H9 (cell line): Measurements from ENCODE around the gene ZNF80. TPM values are rescaled to one million over a fixed set of nuclear protein-coding genes. Genes with fewer than 3 reads are reported as not detected.

Experiments used
- DNase-seq: peaks from one replicate; pipeline ENCODE4 v3.0.0-alpha.2; 2017
- H2AFZ ChIP-seq: one replicate; pipeline ENCODE4 v1.6.1; 2013; ENCODE audit warnings: mild to moderate bottlenecking, low read length, control low read depth, moderate library complexity
- H2AK5ac ChIP-seq: 2 replicates; pipeline ENCODE4 v1.6.1; 2013; ENCODE audit warnings: low read length, control low read depth, mixed read lengths; ENCODE audit not compliant: insufficient read length
- H2BK120ac ChIP-seq: one replicate; pipeline ENCODE4 v1.6.1; 2013; ENCODE audit warnings: low read depth, mild to moderate bottlenecking, low read length, control low read depth, inconsistent platforms; ENCODE audit not compliant: poor library complexity, severe bottlenecking
- H2BK12ac ChIP-seq: 2 replicates; pipeline ENCODE4 v1.6.1; 2013; ENCODE audit warnings: low read length, control low read depth, mixed read lengths, low read depth; ENCODE audit not compliant: insufficient read length
- H2BK15ac ChIP-seq: 2 replicates; pipeline ENCODE4 v1.6.1; 2013; ENCODE audit warnings: low read depth, low read length, control low read depth
- H2BK20ac ChIP-seq: one replicate; pipeline ENCODE4 v1.6.1; 2013; ENCODE audit warnings: low read depth, mild to moderate bottlenecking, low read length, control low read depth, inconsistent platforms; ENCODE audit not compliant: poor library complexity, severe bottlenecking
- H2BK5ac ChIP-seq: 2 replicates; pipeline ENCODE4 v1.6.1; 2013; ENCODE audit warnings: low read length, control low read depth, mixed read lengths; ENCODE audit not compliant: insufficient read length
- H3K14ac ChIP-seq: 2 replicates; pipeline ENCODE4 v1.6.1; 2013; ENCODE audit warnings: low read length, control low read depth; ENCODE audit not compliant: insufficient read depth
- H3K18ac ChIP-seq: 2 replicates; pipeline ENCODE4 v1.6.1; 2013; ENCODE audit warnings: low read depth, mild to moderate bottlenecking, mixed read lengths, low read length, control low read depth; ENCODE audit not compliant: insufficient read length
- H3K23ac ChIP-seq: 2 replicates; pipeline ENCODE4 v1.6.1; 2013; ENCODE audit warnings: low read length, control low read depth, mixed read lengths, low read depth; ENCODE audit not compliant: insufficient read length
- H3K23me2 ChIP-seq: 2 replicates; pipeline ENCODE4 v1.6.1; 2013; ENCODE audit warnings: low read depth, mild to moderate bottlenecking, mixed read lengths, low read length, control low read depth; ENCODE audit not compliant: insufficient read length, poor library complexity, severe bottlenecking
- H3K27ac ChIP-seq: 2 replicates; pipeline ENCODE4 v1.5.1; 2013; ENCODE audit warnings: low read length, control low read depth, mixed read lengths, low read depth; ENCODE audit not compliant: insufficient read length
- H3K27me3 ChIP-seq: 2 replicates; pipeline ENCODE4 v1.6.1; 2013; ENCODE audit warnings: low read length, control low read depth, inconsistent platforms; ENCODE audit not compliant: insufficient read depth
- H3K4ac ChIP-seq: 2 replicates; pipeline ENCODE4 v1.6.1; 2013; ENCODE audit warnings: low read depth, mild to moderate bottlenecking, control low read depth, inconsistent platforms, low read length, moderate library complexity
- H3K4me1 ChIP-seq: 2 replicates; pipeline ENCODE4 v1.6.1; 2013; ENCODE audit warnings: low read length, control low read depth, inconsistent platforms; ENCODE audit not compliant: insufficient read depth
- H3K4me2 ChIP-seq: 2 replicates; pipeline ENCODE4 v1.6.1; 2013; ENCODE audit warnings: low read length, control low read depth, mixed read lengths; ENCODE audit not compliant: insufficient read length, insufficient read depth
- H3K56ac ChIP-seq: 2 replicates; pipeline ENCODE4 v1.6.1; 2013; ENCODE audit warnings: low read depth, mild to moderate bottlenecking, mixed read lengths, low read length, control low read depth; ENCODE audit not compliant: insufficient read length
- H3K79me1 ChIP-seq: 2 replicates; pipeline ENCODE4 v1.6.1; 2013; ENCODE audit warnings: low read depth, mild to moderate bottlenecking, moderate library complexity, low read length, control low read depth, inconsistent platforms; ENCODE audit not compliant: insufficient read depth, poor library complexity, severe bottlenecking
- H3K79me2 ChIP-seq: 2 replicates; pipeline ENCODE4 v1.6.1; 2013; ENCODE audit warnings: low read length, control low read depth, inconsistent platforms; ENCODE audit not compliant: insufficient read depth
- H3K9ac ChIP-seq: 2 replicates; pipeline ENCODE4 v1.6.1; 2013; ENCODE audit warnings: low read length, control low read depth, mixed read lengths; ENCODE audit not compliant: insufficient read length; ENCODE audit errors: extremely low read depth
- H3K9me3 ChIP-seq: one replicate; pipeline ENCODE4 v1.6.1; 2013; ENCODE audit warnings: low read depth, low read length, inconsistent platforms; ENCODE audit not compliant: control insufficient read depth
- H3T11ph ChIP-seq: one replicate; pipeline ENCODE4 v1.6.1; 2013; ENCODE audit warnings: mild to moderate bottlenecking, low read length, control low read depth, inconsistent platforms
- H4K20me1 ChIP-seq: one replicate; pipeline ENCODE4 v1.6.1; 2013; ENCODE audit not compliant: control insufficient read depth, insufficient read length, insufficient read depth
- H4K5ac ChIP-seq: 2 replicates; pipeline ENCODE4 v1.6.1; 2013; ENCODE audit warnings: low read depth, mild to moderate bottlenecking, mixed read lengths, low read length, control low read depth; ENCODE audit not compliant: insufficient read length
- H4K8ac ChIP-seq: replicated peaks from 2 replicates; pipeline ENCODE4 v1.6.1; 2013; ENCODE audit warnings: low read length, control low read depth, mixed read lengths, low read depth; ENCODE audit not compliant: insufficient read length
- H4K91ac ChIP-seq: 2 replicates; pipeline ENCODE4 v1.6.1; 2013; ENCODE audit warnings: low read depth, mild to moderate bottlenecking, moderate library complexity, mixed read lengths, low read length, control low read depth; ENCODE audit not compliant: insufficient read length
- H3K27ac Mint-ChIP-seq, 3 experiments: 2 replicates in 2 of 3; 3 replicates in 1 of 3; pipeline ENCODE4 v1.8.0; 2020 to 2021; ENCODE audit warnings: mixed read lengths in 3 of 3, mild to moderate bottlenecking in 1 of 3, moderate library complexity in 1 of 3
- H3K27me3 Mint-ChIP-seq: 2 replicates; pipeline ENCODE4 v1.8.0; 2021; ENCODE audit warnings: low read depth, mild to moderate bottlenecking, moderate library complexity, mixed read lengths
- H3K36me3 Mint-ChIP-seq, 3 experiments: 2 replicates in 2 of 3; 3 replicates in 1 of 3; pipeline ENCODE4 v1.8.0; 2020 to 2021; ENCODE audit warnings: low read depth in 3 of 3, mixed read lengths in 3 of 3; ENCODE audit not compliant: insufficient read depth in 1 of 3
- H3K4me1 Mint-ChIP-seq, 2 experiments: 2 replicates each; pipeline ENCODE4 v1.8.0; 2020; ENCODE audit warnings: mixed read lengths in 2 of 2
- H3K4me3 Mint-ChIP-seq, 2 experiments: 2 replicates in 1 of 2; 3 replicates in 1 of 2; pipeline ENCODE4 v1.8.0; 2020 to 2021; ENCODE audit warnings: mild to moderate bottlenecking in 2 of 2, mixed read lengths in 2 of 2, moderate library complexity in 1 of 2
- H3K9me3 Mint-ChIP-seq, 2 experiments: 2 replicates in 1 of 2; 3 replicates in 1 of 2; pipeline ENCODE4 v1.8.0; 2020; ENCODE audit warnings: mild to moderate bottlenecking in 2 of 2, mixed read lengths in 2 of 2, moderate library complexity in 1 of 2
- CTCF ChIP-seq: fragments of 200-600 bp; sonication (generic); conservative IDR thresholded peaks from 3 replicates; pipeline ENCODE4 v1.8.0; 2021; ENCODE audit warnings: antibody characterized with exemption, mild to moderate bottlenecking
- whole genome bisulfite sequencing: extraction: QIAGEN DNeasy Blood & Tissue Kit; methylation state at CpG from one replicate; pipeline ENCODE4 v1.1.7; 2013; ENCODE audit warnings: missing lambda C conversion rate, low lambda C conversion rate, mixed read lengths; ENCODE audit not compliant: insufficient read length; ENCODE audit errors: extremely low coverage; 5-methylcytosine and 5-hydroxymethylcytosine counted together
- total RNA-seq: library from RNA; stranded (reverse); gene quantifications from 2 replicates; pipeline ENCODE4 v1.2.1, GENCODE V29; 2021

The ZNF80 gene
- total RNA-seq, 1 experiment from 2014 or later: not detected

- Histone ChIP-seq H3K4me1 (0 out of 2 replicates have a peak, but pooled peaks cover 2% of the 10 kb centered on the region), H3K4me2 (no peak overlapping the region), H2AFZ (no peak overlapping the region), H2AK5ac (no peak overlapping the region), H4K5ac (no peak overlapping the region), H2BK20ac (no peak overlapping the region), H2BK5ac (no peak overlapping the region), H3K23ac (no peak overlapping the region), H3K9ac (no peak overlapping the region), H3K18ac (no peak overlapping the region), H3K4ac (no peak overlapping the region), H3K27me3 (no peaks in the 10 kb centered on the region), H3T11ph (no peak overlapping the region), H4K20me1 (no peaks in the 10 kb centered on the region), H3K79me1 (no peaks in the 10 kb centered on the region), H3K23me2 (no peaks in the 10 kb centered on the region), H3K79me2 (no peaks in the 10 kb centered on the region), H2BK120ac (no peak overlapping the region), H4K8ac (no peak overlapping the region), H3K14ac (no peak overlapping the region), H3K9me3 (no peaks in the 10 kb centered on the region), H4K91ac (no peak overlapping the region), H2BK12ac (no peak overlapping the region), H2BK15ac (no peak overlapping the region), H3K27ac (no peak overlapping the region), H3K56ac (no peak overlapping the region)
- TF ChIP-seq CTCF: no peak
- whole genome bisulfite sequencing: no CpG with 5 or more reads among the region's 3 CpGs
- H3K4me3 Mint-ChIP-seq: no peak overlapping the region
- no peak for DNase-seq
- peaks cover 0 to 2% of the 10 kb centered on the region in 2 experiments; a peak in 3 of 5 replicates for H3K9me3 Mint-ChIP-seq
- H3K27me3 Mint-ChIP-seq: no peaks in the 10 kb centered on the region
- H3K36me3 Mint-ChIP-seq: no peaks in the 10 kb centered on the region; a peak in 2 of 7 replicates
- H3K27ac Mint-ChIP-seq: no peak overlapping the region
- H3K4me1 Mint-ChIP-seq: peaks cover 0 to 3% of the 10 kb centered on the region in 2 experiments; a peak in 2 of 4 replicates
Measured at GRCh38 chr3:114285648-114286230, 48.4 kb upstream of the ZNF80 start.
